SH-SY5Y (cell line): ENCODE measurements around the gene TMEM135.

Source experiments
- GATA2 ChIP-seq: IDR thresholded peaks from 2 replicates; pipeline ENCODE4 v1.6.1; 2011; ENCODE audit warnings: mild to moderate bottlenecking, low read depth, low read length
- GATA3 ChIP-seq: IDR thresholded peaks from 2 replicates; pipeline ENCODE4 v1.6.1; 2011; ENCODE audit warnings: low read depth, mild to moderate bottlenecking, low read length, moderate library complexity

DNA sequence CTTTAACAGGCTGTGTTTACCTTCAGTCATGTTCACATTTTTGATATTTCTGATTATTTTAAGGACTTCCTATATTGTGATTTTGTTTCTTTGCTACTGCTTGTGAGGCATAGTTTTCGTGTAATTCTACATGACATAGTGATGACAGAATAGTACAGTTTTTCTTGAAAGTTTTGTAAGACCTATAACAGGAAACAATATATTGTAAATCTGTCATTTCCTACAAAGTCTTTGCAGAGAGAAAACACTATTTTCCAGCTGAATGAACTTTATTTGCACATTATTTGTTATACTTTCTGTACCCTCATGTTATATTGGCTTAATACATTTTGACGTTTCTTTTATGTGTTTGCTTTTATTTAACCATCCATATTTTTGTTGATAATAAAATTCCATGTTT lies 191.1 kb downstream of the TMEM135 start:
- TF ChIP-seq GATA2 (no peak), GATA3 (no peak)
